H54 (cell line): ENCODE results near the gene CNBP.
A peak's percentile ranks its signal among the peaks of the same experiment; 100 is the strongest.
"Not testable (repeated sequence)": the region's sequence is repeated elsewhere in the genome, so short reads cannot be mapped to it uniquely, and the experiment has no call there.

Experiments used
- DNase-seq: peaks from one replicate; pipeline ENCODE4 v3.0.0; 2011; ENCODE audit warnings: low spot score, mixed read lengths; ENCODE audit not compliant: insufficient read length
- FAIRE-seq: peaks from 3 replicates; lab custom pipeline; 2011; peaks lifted over from hg19 to GRCh38; lab: Jason Lieb, UNC
- POLR2A ChIP-seq: IDR thresholded peaks from 2 replicates; pipeline ENCODE4 v1.6.1; 2011; ENCODE audit warnings: low read depth, mild to moderate bottlenecking, low read length

The CNBP gene

GRCh38 chr3:129205109-129205832 is 21.6 kb upstream of the CNBP start:
- FAIRE-seq: no peak
- TF ChIP-seq POLR2A: no peak
- DNase-seq: no peak

- DNase-seq (no peak), FAIRE-seq (no peak)
- TF ChIP-seq POLR2A: no peak
These were observed 20.8 kb upstream of the CNBP start for GRCh38 chr3:129204473-129204872.

- DNase-seq (no peak), FAIRE-seq (no peak)
- TF ChIP-seq POLR2A: no peak
These were observed 15.7 kb upstream of the CNBP start for GRCh38 chr3:129199366-129199765.

- TF ChIP-seq POLR2A: no peak
- FAIRE-seq: no peak
- DNase-seq: no peak
These were observed 13.6 kb upstream of the CNBP start for GRCh38 chr3:129197321-129197720.

GRCh38 chr3:129196601-129197000 is 12.9 kb upstream of the CNBP start:
- TF ChIP-seq POLR2A: no peak
- FAIRE-seq (no peak), DNase-seq (no peak)

GRCh38 chr3:129195731-129196256 is 12.1 kb upstream of the CNBP start:
- TF ChIP-seq POLR2A: no peak
- DNase-seq (peak; percentile 75), FAIRE-seq (peak; percentile 98)

GRCh38 chr3:129189793-129190192 is 6.1 kb upstream of the CNBP start:
- not testable (repeated sequence) for FAIRE-seq, DNase-seq

- no peak for FAIRE-seq
- DNase-seq: no peak
- TF ChIP-seq POLR2A: no peak
These were observed 4.2 kb upstream of the CNBP start for GRCh38 chr3:129187857-129188256.

- TF ChIP-seq POLR2A: no peak
- DNase-seq (no peak), FAIRE-seq (no peak)
These were observed 2.1 kb upstream of the CNBP start for GRCh38 chr3:129185783-129186182.

GRCh38 chr3:129184784-129185542 is 1.3 kb upstream of the CNBP start:
- not testable (repeated sequence) for FAIRE-seq

GRCh38 chr3:129184396-129184657 is 631 bp upstream of the CNBP start:
- TF ChIP-seq POLR2A: no peak
- no peak for DNase-seq
- no peak for FAIRE-seq

More at GRCh38 chr3:129184784-129185542, 1.3 kb upstream of the CNBP start:
- not testable (repeated sequence) for DNase-seq

- peak; percentile 30 for FAIRE-seq
- DNase-seq: no peak
- no peak for TF ChIP-seq POLR2A
These were observed 1.1 kb downstream of the CNBP start for GRCh38 chr3:129182390-129183185.

GRCh38 chr3:129181819-129182218 is 1.9 kb downstream of the CNBP start:
- DNase-seq (no peak), FAIRE-seq (no peak)
- TF ChIP-seq POLR2A: no peak

GRCh38 chr3:129180461-129180860 is 3.2 kb downstream of the CNBP start:
- DNase-seq (no peak), FAIRE-seq (no peak)
- TF ChIP-seq POLR2A: no peak
